Panc1 (cell line): ENCODE measurements around the gene NCAPG2. TPM values are rescaled to one million over a fixed set of nuclear protein-coding genes. Genes with fewer than 3 reads are reported as not detected.

Experiments used
- microRNA-seq: library from miRNA; unstranded; fragments of <30 nt; microRNA quantifications from one replicate; pipeline ENCODE4 v1.1.0, GENCODE V29; 2020; ENCODE audit not compliant: unreplicated experiment
- total RNA-seq: library from RNA; stranded (reverse); gene quantifications from one replicate; pipeline ENCODE4 v1.2.1, GENCODE V29; 2021; ENCODE audit not compliant: unreplicated experiment

NCAPG2 gene
- total RNA-seq, 1 experiment from 2014 or later: 81.4 TPM

Small RNAs within 50 kb of the gene (microRNA-seq; reads per million reads assigned to microRNA genes)
- not detected for gene MIR5707

Other genes starting within 250 kb of the NCAPG2 start
- gene PTPRN2, start 117.0 kb downstream of the NCAPG2 start, total RNA-seq: 1.1 TPM
- gene ESYT2, start 124.7 kb upstream of the NCAPG2 start, total RNA-seq: 92.7 TPM
- 21.3 TPM for gene DYNC2I1, start 151.8 kb upstream of the NCAPG2 start, total RNA-seq